Neuronal stem cell (in vitro differentiated cells): ENCODE measurements around the gene MEF2A.

ENCODE experiments used
- DNase-seq: peaks from one replicate; pipeline ENCODE4 v3.0.0-alpha.2; 2013; ENCODE audit warnings: low spot score
- H2AFZ ChIP-seq: one replicate; pipeline ENCODE4 v1.6.1; 2013; ENCODE audit warnings: mild to moderate bottlenecking, low read length, inconsistent platforms
- H2AK5ac ChIP-seq: 2 replicates; pipeline ENCODE4 v1.6.1; 2013; ENCODE audit warnings: low read depth, mild to moderate bottlenecking, inconsistent platforms, low read length, moderate library complexity, mixed read lengths
- H2BK120ac ChIP-seq: 2 replicates; pipeline ENCODE4 v1.6.1; 2013; ENCODE audit warnings: low read depth, mild to moderate bottlenecking, inconsistent platforms, low read length, moderate library complexity, mixed read lengths
- H2BK12ac ChIP-seq: one replicate; pipeline ENCODE4 v1.6.1; 2013; ENCODE audit warnings: low read length, inconsistent platforms
- H2BK15ac ChIP-seq: 2 replicates; pipeline ENCODE4 v1.6.1; 2013; ENCODE audit warnings: mild to moderate bottlenecking, low read length, inconsistent platforms, mixed read lengths
- H2BK5ac ChIP-seq: one replicate; pipeline ENCODE4 v1.6.1; 2013; ENCODE audit warnings: inconsistent platforms, mild to moderate bottlenecking, low read length, moderate library complexity
- H3K14ac ChIP-seq: one replicate; pipeline ENCODE4 v1.6.1; 2013; ENCODE audit warnings: low read length, inconsistent platforms
- H3K18ac ChIP-seq: 2 replicates; pipeline ENCODE4 v1.6.1; 2013; ENCODE audit warnings: low read length, inconsistent platforms
- H3K23ac ChIP-seq: 2 replicates; pipeline ENCODE4 v1.6.1; 2013; ENCODE audit warnings: low read depth, mild to moderate bottlenecking, mixed read lengths, low read length, inconsistent platforms; ENCODE audit not compliant: poor library complexity
- H3K27ac ChIP-seq: replicated peaks from 3 replicates; pipeline ENCODE4 v1.5.1; 2013; ENCODE audit warnings: low read length, inconsistent platforms
- H3K27me3 ChIP-seq, 3 experiments: 2 replicates each; pipeline ENCODE4 v1.6.1; 2013; ENCODE audit warnings: low read length in 3 of 3, mild to moderate bottlenecking in 2 of 3, inconsistent platforms in 1 of 3, low read depth in 1 of 3, mixed read lengths in 1 of 3, moderate library complexity in 1 of 3; ENCODE audit not compliant: control insufficient read depth in 3 of 3, insufficient read depth in 3 of 3
- H3K36me3 ChIP-seq, 2 donors: replicated peaks in 1 of 2; 2 replicates each; pipeline ENCODE4 v1.6.1; 2013; ENCODE audit warnings: low read length in 2 of 2; ENCODE audit not compliant: control insufficient read depth in 2 of 2, insufficient read depth in 2 of 2
- H3K4ac ChIP-seq: 2 replicates; pipeline ENCODE4 v1.6.1; 2013; ENCODE audit warnings: inconsistent platforms, mild to moderate bottlenecking, low read length, moderate library complexity
- H3K4me1 ChIP-seq, 2 donors: 1 replicate in 1 of 2; 2 replicates in 1 of 2; pipeline ENCODE4 v1.6.1; 2013; ENCODE audit warnings: low read length in 2 of 2, low read depth in 1 of 2; ENCODE audit not compliant: control insufficient read depth in 2 of 2, insufficient read depth in 1 of 2
- H3K4me2 ChIP-seq: one replicate; pipeline ENCODE4 v1.6.1; 2013; ENCODE audit warnings: mild to moderate bottlenecking, low read length, inconsistent platforms; ENCODE audit not compliant: insufficient read depth, poor library complexity, severe bottlenecking
- H3K4me3 ChIP-seq, 2 donors: 2 replicates each; pipeline ENCODE4 v1.5.1; 2013; ENCODE audit warnings: low read length in 2 of 2, mild to moderate bottlenecking in 2 of 2, inconsistent platforms in 1 of 2, moderate library complexity in 1 of 2
- H3K79me1 ChIP-seq: one replicate; pipeline ENCODE4 v1.6.1; 2013; ENCODE audit warnings: low read depth, mild to moderate bottlenecking, inconsistent platforms, low read length, moderate library complexity
- H3K9ac ChIP-seq: one replicate; pipeline ENCODE4 v1.6.1; 2013; ENCODE audit warnings: mild to moderate bottlenecking, low read depth, low read length, inconsistent platforms; ENCODE audit not compliant: poor library complexity
- H3K9me3 ChIP-seq, 2 donors: replicated peaks in 1 of 2; 2 replicates each; pipeline versions ENCODE3 to v1.6.1; 2013; ENCODE audit warnings: low read length in 2 of 2, mild to moderate bottlenecking in 2 of 2, inconsistent platforms in 1 of 2, low read depth in 1 of 2, mixed read lengths in 1 of 2, moderate library complexity in 1 of 2; ENCODE audit not compliant: control insufficient read depth in 2 of 2, insufficient read depth in 1 of 2
- H4K8ac ChIP-seq: one replicate; pipeline ENCODE4 v1.6.1; 2013; ENCODE audit warnings: low read depth, mild to moderate bottlenecking, inconsistent platforms, low read length, moderate library complexity
- H4K91ac ChIP-seq: one replicate; pipeline ENCODE4 v1.6.1; 2013; ENCODE audit warnings: low read length, low read depth, mild to moderate bottlenecking, inconsistent platforms; ENCODE audit not compliant: poor library complexity
- WGBS, 2 donors: extraction: QIAGEN DNeasy Blood & Tissue Kit; methylation state at CpG; one replicate each; pipeline ENCODE4 v1.1.7; 2013; ENCODE audit warnings: missing lambda C conversion rate in 2 of 2, mixed read lengths in 1 of 2; ENCODE audit not compliant: insufficient read length in 2 of 2, insufficient replicate concordance in 1 of 2; ENCODE audit errors: extremely low coverage in 2 of 2; 5-methylcytosine and 5-hydroxymethylcytosine counted together

MEF2A gene

GRCh38 chr15:99606646-99607045, 40.9 kb downstream of the MEF2A start:
- WGBS, 2 donors = no CpG with 5 or more reads among the region's 2 CpGs
- H3K27ac ChIP-seq = no peak overlapping the region
- peaks cover 2 to 20% of the 10 kb centered on the region in 2 donors for H3K36me3 ChIP-seq
- H3K9ac ChIP-seq = no peak overlapping the region
- H4K8ac ChIP-seq = no peak overlapping the region
- H3K79me1 ChIP-seq = peaks cover 2% of the 10 kb centered on the region
- H2BK120ac ChIP-seq = no peak overlapping the region
- DNase-seq = no peak
- H4K91ac ChIP-seq = no peak overlapping the region
- no peak overlapping the region for H3K18ac ChIP-seq
- H3K4me1 ChIP-seq = no peaks in the 10 kb centered on the region
- no peak overlapping the region for H2BK12ac ChIP-seq
- H3K27me3 ChIP-seq = no peaks in the 10 kb centered on the region
- no peak overlapping the region for H2BK15ac ChIP-seq
- no peak overlapping the region for H2BK5ac ChIP-seq
- no peak overlapping the region for H3K14ac ChIP-seq
- no peak overlapping the region for H2AFZ ChIP-seq
- H2AK5ac ChIP-seq = no peak overlapping the region
- no peaks in the 10 kb centered on the region for H3K9me3 ChIP-seq
- H3K23ac ChIP-seq = no peak overlapping the region
- H3K4ac ChIP-seq = no peak overlapping the region
- H3K4me3 ChIP-seq = no peak overlapping the region
- H3K4me2 ChIP-seq = no peak overlapping the region

DNA sequence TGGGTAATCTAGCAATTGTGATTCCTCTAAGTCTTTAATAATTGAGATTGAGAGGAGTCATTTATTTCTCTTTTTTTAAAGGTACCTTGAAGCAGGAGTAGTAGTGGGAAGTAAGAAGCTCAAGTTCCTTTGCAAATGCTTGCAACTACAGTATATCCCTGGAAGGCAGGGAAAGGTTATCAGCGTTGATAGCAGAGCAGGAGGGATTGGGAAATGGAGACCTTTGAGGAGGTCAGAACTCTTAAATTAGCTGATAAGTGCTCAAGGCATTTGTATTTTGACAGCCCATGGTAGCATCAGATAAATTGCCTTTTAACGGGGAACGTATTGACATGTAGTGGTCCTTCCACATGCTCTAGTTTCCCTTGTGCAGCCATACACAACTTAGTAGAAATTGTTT, 47.7 kb downstream of the MEF2A start:
- no peaks in the 10 kb centered on the region for H3K9me3 ChIP-seq
- H2BK5ac ChIP-seq = no peak overlapping the region
- H3K4me3 ChIP-seq = no peak overlapping the region
- no peak overlapping the region for H3K9ac ChIP-seq
- H2AFZ ChIP-seq = no peak overlapping the region
- H3K79me1 ChIP-seq = peaks cover 2% of the 10 kb centered on the region
- H2BK120ac ChIP-seq = no peak overlapping the region
- H3K23ac ChIP-seq = no peak overlapping the region
- no peak overlapping the region for H2BK15ac ChIP-seq
- no peak overlapping the region for H3K18ac ChIP-seq
- H3K4me1 ChIP-seq = no peaks in the 10 kb centered on the region
- H4K8ac ChIP-seq = no peak overlapping the region
- DNase-seq = no peak
- no peaks in the 10 kb centered on the region for H3K27me3 ChIP-seq
- no peak overlapping the region for H2BK12ac ChIP-seq
- no CpG with 5 or more reads among the region's 3 CpGs for WGBS, 2 donors
- no peak overlapping the region for H3K27ac ChIP-seq
- no peaks in the 10 kb centered on the region for H3K36me3 ChIP-seq
- H3K14ac ChIP-seq = no peak overlapping the region
- H3K4me2 ChIP-seq = no peak overlapping the region
- no peak overlapping the region for H4K91ac ChIP-seq
- H3K4ac ChIP-seq = no peak overlapping the region
- H2AK5ac ChIP-seq = no peak overlapping the region

- no peak for DNase-seq
- H3K27ac ChIP-seq = no peak overlapping the region
Measured at GRCh38 chr15:99613887-99614647, 48.3 kb downstream of the MEF2A start.

DNA sequence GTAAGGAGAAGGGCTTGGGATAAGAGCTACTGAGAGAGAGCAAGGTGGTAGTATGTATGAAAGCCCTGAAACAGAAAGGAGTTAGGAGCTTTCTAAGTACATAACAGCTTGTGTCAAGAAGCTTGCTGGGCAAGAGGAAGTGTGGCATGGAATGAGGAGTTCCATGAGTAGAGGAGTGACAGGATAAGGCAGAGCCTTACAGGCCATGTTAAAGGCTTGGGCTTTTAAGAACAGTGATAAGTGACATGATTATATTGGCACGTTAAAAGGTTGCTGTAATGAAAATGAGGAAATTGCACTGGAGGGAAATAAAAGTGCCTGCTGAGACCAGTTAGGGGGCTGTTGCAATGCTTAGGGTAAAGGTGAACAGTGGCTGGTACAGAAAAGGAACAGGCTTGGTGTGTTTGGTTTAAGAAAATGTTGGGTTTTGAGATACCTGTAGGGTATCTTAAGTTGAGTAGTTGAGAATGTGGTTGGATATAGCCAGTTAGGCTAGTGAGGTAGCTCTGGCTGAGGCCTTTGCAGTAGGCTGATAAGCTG, 49.0 kb downstream of the MEF2A start:
- H3K36me3 ChIP-seq = no peaks in the 10 kb centered on the region
- no peak overlapping the region for H2BK120ac ChIP-seq
- no peak overlapping the region for H3K4me2 ChIP-seq
- WGBS, 2 donors = no CpG with 5 or more reads among the region's 1 CpG
- H3K9me3 ChIP-seq = no peaks in the 10 kb centered on the region
- H3K18ac ChIP-seq = no peak overlapping the region
- H3K23ac ChIP-seq = no peak overlapping the region
- no peak overlapping the region for H3K4me3 ChIP-seq
- H3K9ac ChIP-seq = no peak overlapping the region
- H3K27me3 ChIP-seq = no peaks in the 10 kb centered on the region
- no peak overlapping the region for H2AFZ ChIP-seq
- peaks cover 0 to 4% of the 10 kb centered on the region in 2 donors for H3K4me1 ChIP-seq
- H2BK5ac ChIP-seq = no peak overlapping the region
- H4K8ac ChIP-seq = no peak overlapping the region
- H2BK12ac ChIP-seq = no peak overlapping the region
- H2AK5ac ChIP-seq = no peak overlapping the region
- no peak overlapping the region for H3K4ac ChIP-seq
- peaks cover 2% of the 10 kb centered on the region for H3K79me1 ChIP-seq
- no peak overlapping the region for H3K14ac ChIP-seq
- no peak overlapping the region for H3K27ac ChIP-seq
- no peak overlapping the region for H4K91ac ChIP-seq
- no peak overlapping the region for H2BK15ac ChIP-seq
- DNase-seq = no peak

More at GRCh38 chr15:99613887-99614647, 48.3 kb downstream of the MEF2A start:
- H3K9ac ChIP-seq = no peak overlapping the region
- H3K9me3 ChIP-seq = no peaks in the 10 kb centered on the region
- H3K36me3 ChIP-seq = no peaks in the 10 kb centered on the region
- H3K23ac ChIP-seq = no peak overlapping the region
- H2BK5ac ChIP-seq = no peak overlapping the region
- no peaks in the 10 kb centered on the region for H3K27me3 ChIP-seq
- no peak overlapping the region for H2BK12ac ChIP-seq
- H3K14ac ChIP-seq = no peak overlapping the region
- H2BK15ac ChIP-seq = no peak overlapping the region
- H2AFZ ChIP-seq = no peak overlapping the region
- no peak overlapping the region for H2AK5ac ChIP-seq
- no peak overlapping the region for H4K8ac ChIP-seq
- no peak overlapping the region for H3K4me3 ChIP-seq
- no peak overlapping the region for H3K4ac ChIP-seq
- H3K79me1 ChIP-seq = peaks cover 2% of the 10 kb centered on the region
- no CpG with 5 or more reads among the region's 6 CpGs for WGBS, 2 donors
- no peak overlapping the region for H2BK120ac ChIP-seq
- H3K18ac ChIP-seq = no peak overlapping the region
- no peak overlapping the region for H4K91ac ChIP-seq
- no peak overlapping the region for H3K4me2 ChIP-seq
- peaks cover 0 to 3% of the 10 kb centered on the region in 2 donors for H3K4me1 ChIP-seq
